ENCODE data around the gene CENPX. TPM values are rescaled to one million over a fixed set of nuclear protein-coding genes. Genes with fewer than 3 reads are reported as not detected.
A peak's percentile ranks its signal among the peaks of the same experiment; 100 is the strongest.

CENPX gene
- total and polyA plus RNA-seq, 8 donors = 14.0 to 62.4 (median 19.8) TPM

DNA sequence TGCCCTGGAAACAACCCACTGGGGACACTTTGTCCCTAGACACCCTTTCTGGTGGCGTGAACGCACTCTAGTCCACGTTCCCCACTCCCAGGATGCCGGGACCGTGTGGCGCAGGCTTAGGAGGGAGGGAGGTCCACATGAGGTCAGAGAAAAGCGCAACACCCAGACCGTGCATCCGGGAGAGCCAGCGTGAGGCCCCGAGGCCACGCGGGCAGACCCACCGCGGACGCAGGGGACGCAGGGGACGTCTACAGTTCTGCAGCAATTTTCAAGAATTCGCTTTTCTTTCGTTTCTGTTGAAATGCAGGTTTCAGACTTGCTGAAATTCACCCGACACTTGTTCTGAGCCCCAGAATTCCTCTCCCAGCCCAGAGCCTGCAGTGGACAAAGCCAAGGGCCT lies 24.2 kb upstream of the CENPX start:
- intact Hi-C loops (cut with DNase I) = no loop called here
- TF ChIP-seq CTCF (IDR thresholded peaks at IDR 0.05) = no peak
- Histone ChIP-seq H3K4me1 (peaks cover 0 to 4% (median 0%) of the 10 kb centered on the region in 3 donors), H3K27me3 (no peaks in the 10 kb centered on the region), H3K4me3 (no peak overlapping the region), H3K27ac (no peak overlapping the region), H3K36me3 (no peaks in the 10 kb centered on the region), H3K9me3 (no peaks in the 10 kb centered on the region)
- 90 to 93% methylated on average over 21 of the region's 21 CpGs for WGBS, 2 donors
- FAIRE-seq (no peak), ATAC-seq (no peak), DNase-seq (peak in 2 of 6 donors; percentile 14 to 36)

DNA sequence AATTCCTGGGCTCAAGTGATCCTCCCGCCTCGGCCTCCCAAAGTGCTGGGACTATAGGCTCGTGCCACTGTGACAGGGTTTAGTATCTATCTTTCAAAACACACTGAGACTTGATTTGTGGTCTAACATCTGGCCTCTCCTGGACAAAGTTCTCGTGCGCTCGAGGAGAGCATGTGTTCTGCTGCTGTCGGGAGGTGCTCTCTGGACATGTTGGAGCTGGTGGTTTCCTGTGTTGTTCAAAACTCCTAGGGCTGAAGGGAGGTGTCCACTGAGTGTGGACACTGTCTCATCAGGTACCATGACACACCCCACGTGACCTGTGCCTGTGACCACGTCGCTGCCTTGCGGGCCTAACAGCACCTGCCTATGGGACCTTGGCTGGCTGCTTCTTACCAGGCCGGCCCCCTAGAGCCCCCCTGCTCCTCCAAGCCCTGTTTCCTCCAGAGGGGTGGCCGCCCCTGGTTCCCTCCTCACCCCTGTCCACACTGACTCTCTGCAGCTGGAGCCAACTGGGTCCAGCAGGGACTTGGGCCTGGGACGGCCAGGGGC lies 23.3 kb upstream of the CENPX start:
- no peak overlapping the region for H3K27ac ChIP-seq
- H3K4me1 ChIP-seq = peaks cover 0 to 4% (median 0%) of the 10 kb centered on the region in 3 donors
- H3K4me3 ChIP-seq = no peak overlapping the region
- H3K36me3 ChIP-seq = no peaks in the 10 kb centered on the region
- DNase-seq = peak in 2 of 6 donors; percentile 26 to 45
- H3K27me3 ChIP-seq = no peaks in the 10 kb centered on the region
- no peak for FAIRE-seq
- intact Hi-C loops (cut with DNase I) = no loop called here
- no peak for TF ChIP-seq CTCF (IDR thresholded peaks at IDR 0.05)
- no peak for ATAC-seq
- WGBS, 2 donors = 74 to 77% methylated on average over 14 of the region's 14 CpGs
- H3K9me3 ChIP-seq = no peaks in the 10 kb centered on the region

GRCh38 chr17:82043507-82043906 lies 20.8 kb upstream of the CENPX start:
- Histone ChIP-seq H3K4me3 (no peak overlapping the region), H3K36me3 (no peaks in the 10 kb centered on the region), H3K4me1 (no peaks in the 10 kb centered on the region), H3K27me3 (no peaks in the 10 kb centered on the region), H3K9me3 (no peaks in the 10 kb centered on the region), H3K27ac (no peak overlapping the region)
- WGBS, 2 donors = 76 to 84% methylated on average over 16 of the region's 16 CpGs
- DNase-seq = no peak
- intact Hi-C loops (cut with DNase I) = no loop called here
- ATAC-seq = no peak
- no peak for FAIRE-seq
- no peak for TF ChIP-seq CTCF (IDR thresholded peaks at IDR 0.05)

GRCh38 chr17:82042649-82043048 lies 20.0 kb upstream of the CENPX start:
- ATAC-seq = no peak
- Histone ChIP-seq H3K4me3 (no peak overlapping the region), H3K4me1 (no peaks in the 10 kb centered on the region), H3K9me3 (no peaks in the 10 kb centered on the region), H3K27me3 (no peaks in the 10 kb centered on the region), H3K36me3 (no peaks in the 10 kb centered on the region), H3K27ac (no peak overlapping the region)
- no peak for FAIRE-seq
- TF ChIP-seq CTCF (IDR thresholded peaks at IDR 0.05) = no peak
- no peak for DNase-seq
- 65 to 79% methylated on average over 9 of the region's 9 CpGs for WGBS, 2 donors
- intact Hi-C loops (cut with DNase I) = no loop called here

- peaks cover 0 to 5% (median 0%) of the 10 kb centered on the region in 3 donors for H3K4me1 ChIP-seq
- no peak for ATAC-seq
- 83 to 90% methylated on average over 17 of the region's 17 CpGs for WGBS, 2 donors
- H3K27me3 ChIP-seq = no peaks in the 10 kb centered on the region
- no peaks in the 10 kb centered on the region for H3K36me3 ChIP-seq
- DNase-seq = no peak
- intact Hi-C loops (cut with DNase I) = no loop called here
- H3K27ac ChIP-seq = no peak overlapping the region
- no peak for FAIRE-seq
- no peak for TF ChIP-seq CTCF (IDR thresholded peaks at IDR 0.05)
- H3K9me3 ChIP-seq = no peaks in the 10 kb centered on the region
- no peak overlapping the region for H3K4me3 ChIP-seq
Observed at GRCh38 chr17:82041144-82041814, 18.6 kb upstream of the CENPX start.
